HG03342 (cell line): ENCODE data around the gene COLEC12.

Experiments
- ATAC-seq: cut with Tn5 transposase; IDR thresholded peaks from one replicate; pipeline ENCODE4 v1.9.1; 2021; ENCODE audit warnings: mild to moderate bottlenecking, moderate library complexity; ENCODE audit not compliant: unreplicated experiment

Gene COLEC12

DNA sequence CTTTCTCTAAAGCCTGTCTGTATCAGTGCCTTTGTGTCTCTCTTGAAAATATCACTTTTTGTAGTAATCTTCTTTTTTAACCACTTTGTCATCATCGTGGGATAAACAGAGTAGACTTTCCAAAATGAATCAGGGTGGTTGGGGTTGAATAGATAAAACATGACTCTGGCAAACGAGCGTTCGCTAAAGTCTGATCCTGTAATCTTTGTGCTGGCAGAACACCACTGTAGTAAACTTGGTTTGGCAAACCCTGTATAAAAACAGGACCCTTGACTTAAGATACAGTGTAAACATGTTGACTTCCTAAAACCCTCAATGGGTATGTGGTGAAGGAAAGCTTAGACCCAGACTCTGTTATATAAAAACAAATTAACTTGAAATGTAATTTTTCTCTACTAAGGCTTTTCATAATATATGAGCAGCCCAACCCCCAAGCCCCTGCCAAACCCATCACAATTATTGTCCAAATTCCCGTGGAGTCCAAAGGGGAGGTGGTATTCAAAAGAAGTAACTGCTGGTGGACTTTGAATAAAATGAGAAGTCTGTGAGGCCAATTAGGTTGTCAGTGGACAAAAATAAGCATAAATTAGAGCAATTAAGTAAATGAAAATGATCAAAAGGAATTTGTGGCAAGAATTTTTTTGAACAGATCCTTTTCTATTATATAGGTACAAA is 52.2 kb downstream of the COLEC12 start:
- no peak for ATAC-seq

DNA sequence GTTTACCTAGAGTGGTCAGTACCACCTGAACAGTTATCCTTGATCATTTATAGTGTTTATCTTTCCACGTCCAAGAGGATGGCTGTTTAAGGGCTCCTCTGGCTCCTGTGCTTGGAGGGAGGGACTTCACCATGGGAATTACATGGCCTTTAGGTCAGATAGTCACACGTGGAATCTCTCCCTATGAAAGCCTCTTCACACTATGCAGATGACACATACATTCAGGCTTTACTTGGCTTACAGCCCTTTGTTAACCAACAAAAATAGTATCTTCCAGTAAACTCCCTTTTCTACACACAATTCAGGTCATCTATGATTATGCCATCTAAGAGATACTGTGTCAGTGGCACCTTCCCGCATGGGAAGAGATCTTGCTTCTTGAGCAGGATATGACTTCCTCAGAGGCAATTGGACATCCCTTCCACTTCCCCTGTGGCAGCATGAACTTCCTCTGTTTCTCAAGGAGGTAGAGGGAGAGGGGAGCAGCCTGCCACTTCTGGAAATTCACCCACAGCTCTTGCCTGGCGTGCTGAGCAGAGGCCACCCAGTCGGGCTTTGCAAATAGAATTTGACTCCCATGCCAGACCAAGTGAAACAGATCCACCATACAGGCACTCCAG is 53.5 kb downstream of the COLEC12 start:
- ATAC-seq: no peak

DNA sequence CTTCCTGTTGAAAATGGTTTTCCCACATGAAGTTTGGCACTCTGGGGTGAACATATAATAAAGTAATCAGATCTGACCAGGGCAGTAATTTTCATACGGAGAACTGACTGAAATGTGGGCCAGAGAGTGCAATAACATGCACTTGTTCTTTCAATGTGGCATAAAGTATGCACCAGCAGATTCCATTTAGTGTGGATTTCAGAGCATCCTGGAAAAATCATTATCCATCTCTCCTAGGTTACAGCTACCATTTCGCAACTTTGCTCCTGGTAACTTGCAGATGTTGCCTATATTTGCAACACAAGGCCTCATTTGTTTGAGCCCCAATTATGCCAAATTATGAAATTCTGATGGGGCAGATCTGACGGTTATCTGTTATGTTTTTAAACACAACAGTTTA is 55.4 kb downstream of the COLEC12 start:
- ATAC-seq: no peak

DNA sequence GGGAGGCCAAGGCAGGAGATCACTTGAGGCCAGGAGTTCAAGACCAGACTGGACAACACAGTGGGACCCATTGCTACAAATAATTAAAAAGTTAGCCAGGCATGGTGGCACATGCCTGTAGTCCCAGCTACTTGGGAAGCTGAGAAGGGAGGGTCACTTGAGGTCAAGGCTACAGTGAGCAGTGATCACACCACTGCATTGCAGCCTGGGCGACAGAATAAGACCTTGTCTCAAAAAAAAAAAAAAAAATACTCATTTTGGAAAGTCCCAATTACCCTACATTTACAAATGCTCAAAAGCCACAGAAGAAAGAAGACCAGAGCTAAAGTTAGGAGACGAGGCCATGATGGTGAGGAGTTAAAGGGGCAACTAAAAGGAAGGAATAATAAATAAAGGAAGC is 61.9 kb downstream of the COLEC12 start:
- ATAC-seq: no peak

DNA sequence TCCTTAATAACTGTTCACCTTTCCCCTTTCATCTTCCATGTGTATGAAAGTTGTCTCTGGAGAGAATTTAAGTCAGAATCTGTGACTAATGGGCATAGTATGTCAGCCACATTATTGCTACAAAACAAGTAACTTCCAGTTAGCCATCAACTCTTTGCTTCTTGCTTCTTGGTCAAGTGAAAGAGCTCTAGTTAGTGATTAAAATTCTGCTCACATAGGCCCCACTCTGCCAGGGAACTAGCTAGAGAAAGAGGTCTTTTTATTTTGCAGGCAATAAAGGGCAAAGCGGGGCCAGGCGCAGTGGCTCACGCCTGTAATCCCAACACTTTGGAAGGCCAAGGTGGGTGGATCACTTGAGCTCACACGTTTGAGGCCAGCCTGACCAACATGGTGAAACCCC is 64.6 kb downstream of the COLEC12 start:
- ATAC-seq: no peak

DNA sequence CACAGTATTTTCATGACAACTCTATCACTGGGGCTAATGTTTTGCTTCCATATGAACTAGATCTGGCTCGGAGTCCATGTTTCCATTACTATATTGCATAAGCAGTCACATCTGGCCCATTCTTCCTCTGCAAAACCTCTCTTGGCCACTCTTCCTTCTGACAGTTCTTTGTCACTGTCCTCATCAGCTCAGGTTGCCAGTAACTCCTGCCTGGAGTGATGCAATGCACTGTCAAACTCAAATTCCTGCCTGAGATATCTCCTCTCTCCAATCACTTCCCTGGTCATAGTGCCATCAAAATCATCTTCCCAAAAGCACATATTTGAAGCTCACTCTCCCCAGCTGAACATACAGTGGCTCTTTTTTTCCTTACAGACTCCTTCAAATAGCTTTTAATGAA is 66.1 kb downstream of the COLEC12 start:
- ATAC-seq: no peak

DNA sequence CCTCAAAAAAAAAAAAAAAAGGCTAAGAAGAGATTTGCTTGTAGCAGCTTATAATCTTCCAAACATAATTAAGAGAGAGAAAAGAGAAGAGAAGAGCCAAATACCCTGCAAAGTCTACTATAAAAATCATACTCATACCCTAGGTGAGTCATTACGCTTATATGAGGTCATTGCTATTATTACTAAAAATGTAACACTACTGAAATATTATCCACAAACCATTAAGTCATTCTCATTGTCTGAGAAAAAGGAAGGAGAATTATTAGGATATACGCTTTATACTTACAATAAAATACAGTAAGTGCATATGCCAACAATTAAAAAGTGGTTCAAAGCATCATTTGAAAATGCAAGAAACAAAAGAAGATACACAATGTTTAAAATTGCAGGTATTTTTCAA is 66.5 kb downstream of the COLEC12 start:
- ATAC-seq: no peak

DNA sequence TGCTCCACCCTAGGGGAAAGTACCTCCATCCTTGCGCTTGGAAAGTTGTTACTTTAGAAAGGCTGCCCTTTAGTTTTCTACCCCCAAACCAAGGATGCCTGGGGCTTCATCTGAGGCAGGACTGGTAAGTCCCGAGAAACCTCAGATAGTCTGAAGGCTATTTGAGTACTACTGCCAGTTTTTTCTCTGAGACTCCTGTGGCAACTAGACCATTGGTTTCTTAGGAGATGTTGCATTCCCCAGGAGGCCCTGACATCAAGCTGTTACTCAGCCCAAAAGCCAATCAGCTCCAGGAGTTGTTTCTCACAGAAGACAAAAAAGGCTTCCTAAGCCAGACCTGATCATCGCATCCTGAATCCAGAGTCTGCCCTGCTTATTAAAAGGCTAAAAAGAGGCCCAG is 67.2 kb downstream of the COLEC12 start:
- ATAC-seq: no peak

DNA sequence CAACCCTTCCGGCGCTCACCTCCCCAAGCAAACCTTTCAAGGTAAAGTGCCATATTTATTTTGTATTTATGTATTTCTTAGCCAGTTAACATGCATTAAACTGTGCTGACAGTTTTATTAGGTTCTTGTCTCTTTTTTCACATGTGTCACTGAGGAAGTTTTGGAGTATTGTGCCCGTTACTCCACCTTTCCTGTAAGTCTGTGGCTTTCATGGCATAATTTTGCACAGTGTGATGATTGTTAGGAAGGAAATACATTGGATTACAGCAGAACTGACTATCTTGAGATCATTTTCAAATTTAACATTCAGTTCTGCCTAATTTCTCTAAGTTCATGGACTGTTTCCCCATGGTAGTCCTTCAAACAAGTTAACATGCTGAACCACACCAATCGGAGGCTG is 67.7 kb downstream of the COLEC12 start:
- no peak for ATAC-seq

DNA sequence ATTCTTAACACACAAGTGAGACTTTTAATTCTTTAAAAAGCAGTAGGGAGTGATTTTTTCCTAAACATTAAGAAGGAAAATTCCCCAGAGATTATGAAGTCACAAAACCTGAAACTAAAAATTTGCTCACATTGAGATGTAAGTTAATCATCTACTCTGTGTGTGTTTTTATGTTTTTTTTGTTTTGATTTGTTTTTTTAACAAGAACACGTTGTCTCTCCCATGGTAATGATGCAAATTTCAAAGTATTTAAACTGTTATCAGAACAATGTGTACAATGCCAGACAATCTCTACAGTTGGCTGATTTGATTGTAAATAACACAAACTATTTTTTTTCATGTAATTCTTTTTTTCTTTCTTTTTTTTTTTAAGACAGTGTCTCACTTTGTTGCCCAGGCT is 71.5 kb downstream of the COLEC12 start:
- no peak for ATAC-seq

DNA sequence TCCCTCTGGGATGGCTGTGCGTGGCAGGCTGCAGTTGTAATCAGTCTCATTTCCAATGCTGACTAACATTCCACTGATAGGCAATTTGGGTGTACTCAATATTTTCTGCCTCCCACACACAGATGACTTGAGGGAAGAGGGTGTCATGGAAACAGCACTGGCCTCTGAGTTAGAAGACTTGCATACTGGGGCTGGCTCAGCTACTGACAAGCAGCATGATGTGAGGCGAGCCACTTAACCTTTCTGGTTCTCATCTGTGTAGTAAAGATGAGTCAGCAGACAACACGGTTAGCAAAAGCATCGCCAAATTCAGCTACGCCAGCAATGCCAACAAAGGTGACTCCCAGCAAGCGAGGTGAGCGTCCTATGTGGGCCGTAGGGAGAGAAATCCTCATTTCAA is 73.5 kb downstream of the COLEC12 start:
- ATAC-seq: no peak

DNA sequence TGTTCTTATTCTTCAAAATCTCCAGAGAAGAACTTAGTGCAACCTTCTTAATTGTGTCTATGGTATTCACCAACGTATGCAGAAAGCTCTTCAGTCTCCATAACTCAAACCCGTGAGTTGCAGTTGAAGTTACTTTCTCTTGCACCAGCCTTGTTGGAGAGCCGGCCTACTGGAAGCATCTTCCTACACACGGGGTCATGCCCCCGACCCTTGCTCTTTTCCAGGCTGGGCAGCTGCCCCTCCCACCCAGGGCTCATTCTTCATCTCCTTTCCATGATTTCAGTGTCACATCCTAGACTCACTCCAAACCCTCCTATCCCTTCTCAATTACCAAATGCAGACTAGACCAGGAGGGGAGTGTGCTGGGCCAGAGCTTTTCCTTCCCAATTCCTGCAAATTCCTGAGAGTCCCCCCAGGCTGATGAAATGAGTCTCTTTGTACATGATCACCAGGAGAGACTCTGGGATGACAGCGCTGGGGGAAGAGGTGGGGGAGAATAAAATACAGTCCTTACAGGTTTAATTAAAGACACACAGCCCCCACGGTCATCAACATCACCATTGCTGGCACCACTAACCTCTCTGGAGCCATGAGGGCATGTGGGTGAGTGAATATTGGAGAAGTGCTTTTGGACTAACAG is 75.3 kb downstream of the COLEC12 start:
- no peak for ATAC-seq

DNA sequence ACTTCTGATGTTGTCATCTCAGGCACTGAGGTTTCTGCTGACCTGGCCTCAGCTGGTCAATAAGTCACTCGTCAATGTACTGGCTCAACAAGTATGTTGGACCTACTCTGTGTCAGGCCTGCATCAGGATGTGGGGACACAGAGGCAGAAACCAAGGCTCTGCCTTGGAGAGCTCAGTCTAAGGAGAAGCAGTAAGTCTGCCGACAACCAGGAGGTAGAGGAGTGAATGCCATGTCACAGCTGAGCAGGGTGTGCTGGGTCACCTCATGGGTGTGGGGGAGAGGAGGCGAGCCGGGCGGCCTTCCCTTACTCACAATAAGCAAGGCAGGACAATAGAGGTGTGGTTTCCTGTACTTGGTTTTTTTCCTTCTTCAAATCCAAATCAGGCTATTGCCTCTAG is 75.8 kb downstream of the COLEC12 start:
- ATAC-seq: no peak

DNA sequence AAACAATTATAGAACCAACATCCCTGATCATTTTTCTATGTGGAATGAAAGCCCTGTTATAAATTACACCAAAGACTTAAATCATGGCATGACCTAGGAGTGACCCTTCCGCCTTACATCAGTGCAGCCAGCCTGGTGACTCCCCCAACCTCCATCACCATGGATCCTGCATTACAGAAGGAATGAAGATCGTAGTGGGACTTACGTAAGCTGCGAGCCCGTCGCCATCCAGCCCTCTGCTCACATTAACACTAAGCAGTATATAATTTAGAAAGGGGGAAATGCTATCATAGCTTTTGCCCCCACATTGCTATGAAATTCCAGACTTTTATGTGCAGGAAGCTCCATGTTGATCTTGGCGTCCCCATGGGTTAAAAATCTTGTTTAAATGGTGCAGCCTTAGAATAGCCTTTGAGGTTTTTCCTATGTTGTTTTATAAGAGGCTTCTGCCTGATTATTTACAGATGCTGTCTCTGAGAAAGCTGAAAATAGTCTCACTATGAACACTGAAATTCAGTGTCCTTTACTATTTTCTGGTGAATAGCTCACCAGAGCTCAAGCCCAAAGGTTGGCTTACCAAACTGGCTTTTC is 76.3 kb downstream of the COLEC12 start:
- no peak for ATAC-seq

DNA sequence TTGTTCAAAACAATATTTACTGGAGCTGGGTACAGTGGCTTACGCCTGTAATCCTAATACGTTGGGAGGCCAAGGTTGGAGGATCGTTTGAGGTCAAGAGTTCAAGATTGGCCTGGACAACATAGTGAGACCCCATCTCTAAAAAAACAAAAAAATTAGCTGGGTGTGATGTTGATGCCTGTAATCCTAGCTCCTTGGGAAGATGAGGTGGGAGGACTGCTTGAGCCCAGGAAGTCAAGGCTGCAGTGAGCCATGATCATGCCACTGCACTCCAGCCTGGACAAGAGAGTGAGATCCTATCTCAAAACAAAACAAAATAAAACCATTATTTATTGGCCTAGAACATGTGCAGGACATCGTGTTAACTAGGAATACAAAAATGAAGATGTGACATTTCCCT is 77.5 kb downstream of the COLEC12 start:
- no peak for ATAC-seq

DNA sequence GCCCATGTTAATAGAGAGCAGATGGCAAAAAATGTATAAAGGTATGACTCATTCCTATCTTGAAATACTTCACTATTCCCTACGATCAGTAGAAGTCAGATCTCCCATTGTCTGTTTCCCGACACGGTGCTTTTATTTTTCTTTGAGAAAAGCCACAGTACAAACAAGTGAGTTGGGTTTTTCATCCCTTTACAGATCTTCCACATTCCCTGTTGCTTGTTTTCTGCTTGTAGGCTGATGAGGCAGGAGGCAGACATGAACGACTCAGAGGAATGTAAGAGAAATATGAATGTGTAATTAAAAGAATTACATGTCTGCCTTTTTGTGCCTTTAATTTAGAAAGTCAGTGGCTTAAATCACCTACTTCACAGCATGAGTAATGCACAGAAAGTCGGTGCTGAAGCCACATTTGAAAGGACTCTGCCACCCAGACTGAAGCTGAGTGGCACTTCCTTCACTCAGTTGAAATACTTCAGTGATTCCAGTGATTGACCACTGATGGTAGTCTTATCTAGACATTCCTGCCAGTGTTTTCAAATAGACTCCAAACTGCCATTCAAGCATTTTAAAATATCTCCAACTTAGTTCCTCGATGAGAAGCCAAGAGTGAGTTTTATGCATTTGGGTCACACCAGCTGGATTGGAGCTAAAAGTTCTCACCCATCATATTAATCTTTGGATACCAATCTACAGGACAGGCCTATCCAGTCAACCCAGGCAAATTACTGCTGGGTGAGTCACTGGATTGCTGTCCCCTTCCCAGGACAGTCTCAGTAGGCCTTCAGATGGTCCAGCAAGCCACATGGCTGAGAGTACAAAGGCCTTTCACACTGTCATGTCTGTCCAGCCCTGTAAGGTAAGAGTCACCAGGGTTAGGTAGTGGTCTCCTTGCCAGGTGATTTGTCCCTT is 79.0 kb downstream of the COLEC12 start:
- ATAC-seq: no peak

DNA sequence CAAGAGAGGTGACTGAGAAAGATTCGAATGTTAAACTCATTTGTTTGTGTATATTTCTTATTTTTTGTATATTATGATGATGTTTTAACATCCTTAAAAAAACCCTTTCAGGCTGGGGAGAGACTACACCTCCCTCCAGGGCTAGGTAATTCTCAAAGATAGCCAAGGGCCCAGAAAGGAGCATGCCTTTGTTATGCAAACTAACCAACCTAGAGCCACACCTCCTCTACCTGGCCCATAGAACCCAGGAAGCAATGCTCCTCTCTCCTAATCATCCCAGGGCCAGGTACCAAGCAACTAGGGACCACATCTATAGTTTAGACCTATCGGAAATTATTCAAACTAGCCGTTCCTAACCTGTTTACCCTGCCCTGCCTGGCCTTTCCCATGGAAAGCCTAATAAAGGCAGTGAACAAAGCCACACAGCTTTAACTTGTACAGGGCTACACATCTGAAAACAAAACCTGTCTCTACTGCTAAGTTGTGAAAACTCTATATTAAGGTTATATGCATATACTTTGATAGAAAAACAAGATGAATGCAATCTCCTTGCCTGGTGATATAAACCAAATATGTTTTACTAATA is 79.7 kb downstream of the COLEC12 start:
- ATAC-seq: no peak

DNA sequence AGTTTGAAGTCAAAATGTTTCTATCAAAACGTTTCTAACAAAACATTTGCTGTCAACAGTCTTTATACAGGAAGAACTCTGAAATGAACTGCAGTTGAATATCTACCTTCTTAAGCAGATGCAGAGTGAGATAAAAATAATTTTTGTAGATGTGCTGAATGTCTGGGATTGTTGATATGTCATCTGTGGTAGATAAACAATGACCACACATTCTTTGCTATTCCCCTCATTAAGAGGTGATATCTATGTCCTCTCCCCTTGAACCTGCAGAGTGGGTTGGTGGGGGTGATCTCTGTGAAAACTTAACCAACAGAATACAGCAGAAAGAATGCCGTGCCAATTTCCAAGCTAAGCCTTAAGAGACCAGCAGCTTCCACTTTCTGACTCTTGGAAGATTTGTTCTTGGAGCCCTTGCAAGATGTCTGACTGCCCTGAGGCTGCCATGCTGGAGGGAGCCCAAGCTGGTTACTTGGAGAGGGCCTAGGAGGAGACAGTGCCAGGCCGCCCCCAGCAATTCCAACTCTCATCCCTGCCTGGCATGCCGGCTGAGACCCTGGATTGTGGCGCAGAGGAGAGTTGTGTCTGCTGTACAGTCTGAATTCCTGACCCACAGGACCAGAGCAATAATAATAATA is 80.8 kb downstream of the COLEC12 start:
- no peak for ATAC-seq

DNA sequence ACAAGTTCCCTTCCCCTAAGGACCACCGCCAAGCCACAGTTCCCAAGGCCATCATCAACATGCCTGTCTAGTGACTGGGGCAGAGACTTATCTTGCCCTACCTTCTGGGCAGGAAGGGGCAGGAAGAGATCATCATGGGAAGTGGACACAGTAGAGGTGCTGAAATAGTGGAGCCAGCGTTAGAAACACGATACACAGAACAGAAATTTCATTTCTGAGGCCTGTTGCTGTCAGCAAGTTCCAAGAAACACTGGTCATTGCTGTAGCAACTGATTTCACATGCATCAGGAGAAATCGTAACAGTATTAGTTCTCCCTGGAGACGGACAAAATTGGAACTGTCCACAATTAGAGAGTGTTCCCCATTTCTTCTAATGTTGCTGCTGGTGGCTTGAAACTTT is 83.0 kb downstream of the COLEC12 start:
- no peak for ATAC-seq

DNA sequence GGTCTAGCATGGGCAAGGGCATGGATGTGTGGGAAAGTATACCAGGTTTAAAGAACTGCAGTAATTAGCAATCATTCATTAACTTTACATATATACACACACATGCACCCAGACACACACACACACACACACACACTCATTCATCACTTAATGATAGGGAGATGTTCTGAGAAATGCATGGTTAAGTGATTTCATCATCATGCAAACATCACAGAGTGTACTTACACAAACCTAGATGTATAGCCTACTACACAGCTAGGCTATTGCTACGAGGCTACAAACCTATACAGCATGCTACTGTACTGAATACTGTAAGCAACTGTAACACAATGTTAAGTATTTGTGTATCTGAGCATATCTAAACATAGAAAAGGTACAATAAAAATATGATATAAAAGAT is 83.6 kb downstream of the COLEC12 start:
- ATAC-seq: no peak
